Smooth muscle cell (in vitro differentiated cells): ENCODE data around the gene NOX3. TPM values are rescaled to one million over a fixed set of nuclear protein-coding genes. Genes with fewer than 3 reads are reported as not detected.
A peak's percentile ranks its signal among the peaks of the same experiment; 100 is the strongest.

Experiments used
- DNase-seq: peaks from one replicate; lab custom pipeline; 2025; ENCODE audit not compliant: unreplicated experiment; lab: John Stamatoyannopoulos, UW
- H2AFZ ChIP-seq: fragments of 200-600 bp; sonication (generic); 2 replicates; pipeline ENCODE4 v1.6.0; 2016; ENCODE audit warnings: antibody characterized with exemption, low read depth, mild to moderate bottlenecking
- H3F3A ChIP-seq: fragments of 200-600 bp; sonication (generic); 2 replicates; pipeline ENCODE4 v1.6.0; 2017; ENCODE audit warnings: antibody characterized with exemption, low read depth
- H3K27ac ChIP-seq: fragments of 200-600 bp; sonication (generic); 2 replicates; pipeline ENCODE4 v1.5.1; 2016; ENCODE audit warnings: low read depth, mild to moderate bottlenecking
- H3K27me3 ChIP-seq: fragments of 200-600 bp; sonication (generic); 2 replicates; pipeline ENCODE4 v1.6.1; 2016; ENCODE audit warnings: low read depth, mild to moderate bottlenecking
- H3K36me3 ChIP-seq: fragments of 200-600 bp; sonication (generic); 2 replicates; pipeline ENCODE4 v1.5.1; 2016; ENCODE audit warnings: low read depth
- H3K4me1 ChIP-seq: fragments of 200-600 bp; sonication (generic); 2 replicates; pipeline ENCODE4 v1.5.1; 2016; ENCODE audit warnings: low read depth
- H3K4me2 ChIP-seq: fragments of 200-600 bp; sonication (generic); 2 replicates; pipeline ENCODE4 v1.6.0; 2016; ENCODE audit warnings: mild to moderate bottlenecking
- H3K4me3 ChIP-seq: fragments of 200-600 bp; sonication (generic); 2 replicates; pipeline ENCODE4 v1.5.1; 2016; ENCODE audit warnings: mild to moderate bottlenecking
- H3K79me2 ChIP-seq: fragments of 200-600 bp; sonication (generic); 2 replicates; pipeline ENCODE4 v1.6.0; 2016; ENCODE audit warnings: low read depth, mild to moderate bottlenecking
- H3K9ac ChIP-seq: fragments of 200-600 bp; sonication (generic); 2 replicates; pipeline ENCODE4 v1.6.0; 2016; ENCODE audit warnings: low read depth
- H3K9me3 ChIP-seq: fragments of 200-600 bp; sonication (generic); replicated peaks from 2 replicates; pipeline ENCODE4 v1.5.1; 2016; ENCODE audit warnings: low read depth
- H4K20me1 ChIP-seq: fragments of 200-600 bp; sonication (generic); 2 replicates; pipeline ENCODE4 v1.6.0; 2016; ENCODE audit warnings: low read depth
- CTCF ChIP-seq: fragments of 200-600 bp; sonication (generic); IDR thresholded peaks from 2 replicates; pipeline ENCODE4 v1.5.1; 2017; ENCODE audit warnings: borderline replicate concordance, mild to moderate bottlenecking, antibody characterized with exemption; ENCODE audit not compliant: insufficient read depth, poor library complexity, severe bottlenecking
- WGBS: methylation state at CpG from one replicate; pipeline ENCODE4 v1.1.7; 2016; ENCODE audit warnings: low lambda C conversion rate; 5-methylcytosine and 5-hydroxymethylcytosine counted together
- polyA plus RNA-seq: library from polyadenylated mRNA; unstranded; fragments of >200 nt; fragmentation: Nextera tagmentation; extraction: Ambion mirVana; gene quantifications from 2 replicates; pipeline ENCODE4 v1.2.1, GENCODE V29; 2016
- total RNA-seq: library from RNA; depleted of rRNA; stranded (reverse); fragments of >200 nt; gene quantifications from 2 replicates; pipeline ENCODE4 v1.2.3, GENCODE V29; 2014

The NOX3 gene
- total and polyA plus RNA-seq, 2 experiments from 2014 or later, result not detected

GRCh38 chr6:155485756-155486155, 30.1 kb upstream of the NOX3 start:
- WGBS, result 100% methylated on average over 4 of the region's 4 CpGs
- H3K79me2 ChIP-seq, result no peaks in the 10 kb centered on the region

GRCh38 chr6:155483858-155484257, 28.2 kb upstream of the NOX3 start:
- no peak overlapping the region for H2AFZ ChIP-seq
- H3F3A ChIP-seq, result no peaks in the 10 kb centered on the region
- no peaks in the 10 kb centered on the region for H3K4me1 ChIP-seq
- no peak overlapping the region for H3K27ac ChIP-seq
- DNase-seq, result no peak
- 48% methylated on average over 1 of the region's 1 CpG for WGBS
- no peak for TF ChIP-seq CTCF
- no peak overlapping the region for H3K4me3 ChIP-seq
- H3K9ac ChIP-seq, result no peak overlapping the region
- no peaks in the 10 kb centered on the region for H3K9me3 ChIP-seq
- H3K36me3 ChIP-seq, result no peaks in the 10 kb centered on the region
- H4K20me1 ChIP-seq, result no peaks in the 10 kb centered on the region
- no peaks in the 10 kb centered on the region for H3K27me3 ChIP-seq
- no peaks in the 10 kb centered on the region for H3K79me2 ChIP-seq
- no peak overlapping the region for H3K4me2 ChIP-seq

More at GRCh38 chr6:155485756-155486155, 30.1 kb upstream of the NOX3 start:
- H3K9ac ChIP-seq, result no peak overlapping the region
- no peak for DNase-seq
- H3K9me3 ChIP-seq, result no peaks in the 10 kb centered on the region
- H3K27me3 ChIP-seq, result no peaks in the 10 kb centered on the region
- H3K4me1 ChIP-seq, result no peaks in the 10 kb centered on the region
- H3K4me3 ChIP-seq, result no peak overlapping the region
- H3K27ac ChIP-seq, result no peak overlapping the region
- no peak overlapping the region for H2AFZ ChIP-seq
- H3F3A ChIP-seq, result no peaks in the 10 kb centered on the region
- H3K4me2 ChIP-seq, result no peak overlapping the region
- no peaks in the 10 kb centered on the region for H4K20me1 ChIP-seq
- no peak for TF ChIP-seq CTCF
- H3K36me3 ChIP-seq, result no peaks in the 10 kb centered on the region

- Histone ChIP-seq H3K9me3 (no peaks in the 10 kb centered on the region), H2AFZ (peak overlapping the region; percentile 35), H4K20me1 (no peaks in the 10 kb centered on the region), H3K4me3 (no peak overlapping the region), H3K27ac (no peak overlapping the region), H3K9ac (no peak overlapping the region), H3K27me3 (no peaks in the 10 kb centered on the region), H3K4me1 (no peaks in the 10 kb centered on the region), H3F3A (no peaks in the 10 kb centered on the region), H3K36me3 (no peaks in the 10 kb centered on the region), H3K79me2 (no peaks in the 10 kb centered on the region), H3K4me2 (peak overlapping the region; percentile 21)
- DNase-seq, result no peak
- WGBS, result 50% methylated on average over 3 of the region's 3 CpGs
- TF ChIP-seq CTCF, result no peak
Measured at GRCh38 chr6:155481215-155481614, 25.6 kb upstream of the NOX3 start.

DNA sequence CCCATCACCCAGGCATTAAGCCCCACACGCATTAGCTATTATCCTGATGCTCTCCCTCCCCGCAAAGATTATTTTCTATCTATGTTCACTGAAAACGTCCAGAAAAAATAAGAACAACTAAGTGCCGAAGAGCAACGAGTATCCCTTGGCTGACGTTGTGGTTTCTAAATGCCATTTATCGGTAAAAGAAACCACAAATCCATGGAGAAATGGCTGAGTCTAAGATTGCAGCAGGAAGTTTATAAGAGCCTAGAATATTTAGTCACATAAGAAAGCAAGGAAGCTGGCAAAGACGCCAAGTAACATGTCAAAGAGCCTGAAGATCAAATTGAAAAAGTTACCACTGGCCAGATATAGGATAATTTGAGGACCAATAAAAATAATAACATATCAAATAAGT, 18.1 kb upstream of the NOX3 start:
- DNase-seq, result no peak
- Histone ChIP-seq H3K9me3 (no peaks in the 10 kb centered on the region), H2AFZ (no peak overlapping the region), H3K4me1 (no peaks in the 10 kb centered on the region), H3K4me2 (peak overlapping the region; percentile 40), H3K4me3 (no peak overlapping the region), H4K20me1 (no peaks in the 10 kb centered on the region), H3K27ac (no peak overlapping the region), H3K9ac (no peak overlapping the region), H3K79me2 (no peaks in the 10 kb centered on the region), H3F3A (no peaks in the 10 kb centered on the region), H3K27me3 (no peaks in the 10 kb centered on the region), H3K36me3 (no peaks in the 10 kb centered on the region)
- no peak for TF ChIP-seq CTCF
- 56% methylated on average over 8 of the region's 8 CpGs for WGBS
